Activated gamma-delta T cell (primary cell): ENCODE measurements around the gene OR6F1.
"Not testable (repeated sequence)": the region's sequence is repeated elsewhere in the genome, so short reads cannot be mapped to it uniquely, and the experiment has no call there.

Source experiments
- DNase-seq: peaks from one replicate; lab custom pipeline; 2025; lab: John Stamatoyannopoulos, UW
- total RNA-seq, 2 donors: gene quantifications; one replicate each; lab custom pipeline; 2026; lab: John Stamatoyannopoulos, UW

The OR6F1 gene
- total RNA-seq, result 0 reads per million in 2 donors

DNA sequence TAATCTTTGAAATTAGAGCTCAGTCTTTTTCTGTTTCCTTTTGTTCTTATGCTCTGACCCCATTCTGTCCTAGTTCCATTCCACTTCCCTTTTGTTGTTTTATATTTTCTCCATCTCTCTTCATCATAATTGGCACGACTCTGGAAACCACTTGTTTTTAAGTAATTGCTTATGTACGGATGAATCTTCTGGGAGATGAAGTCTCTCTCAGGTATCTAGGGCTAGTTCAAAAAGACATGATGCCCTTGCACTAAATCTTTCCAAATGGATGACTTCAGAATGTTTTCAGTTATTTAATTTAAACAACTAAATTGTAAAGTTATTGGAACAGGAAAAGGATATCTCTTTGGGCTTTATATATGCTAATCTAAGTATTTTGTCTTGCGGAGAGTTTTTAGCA, at the start of gene OR6F1:
OR6F1 (minus strand) TSS at position 101 of the 400 bp plus-strand sequence. CDS start 3,891 bp downstream, outside the sequence.
- DNase-seq, result no peak

DNA sequence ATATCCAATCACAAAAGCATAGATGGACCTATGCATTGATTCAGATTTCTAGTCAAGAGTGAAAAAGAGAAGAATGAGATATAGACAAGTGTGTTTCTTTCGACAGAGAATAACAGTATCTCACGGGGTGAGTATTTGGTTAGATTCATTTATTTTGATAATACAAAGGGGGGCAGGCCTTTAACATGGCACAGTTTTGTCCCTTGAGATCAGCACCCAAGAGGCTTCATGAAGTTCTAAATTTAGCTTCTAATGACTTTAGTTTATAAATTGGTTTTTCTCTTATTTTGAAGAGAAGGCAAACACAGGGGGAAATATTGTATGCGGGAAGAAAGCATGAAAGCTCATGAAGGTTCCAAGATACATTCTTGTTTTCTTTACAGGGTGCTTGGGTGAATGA, 44.0 kb upstream of the OR6F1 start, which contains the start of gene OR1C1:
OR1C1 (minus strand) TSS at position 101 of the 400 bp plus-strand sequence. CDS start 2,150 bp downstream, outside the sequence.
- DNase-seq, result no peak

DNA sequence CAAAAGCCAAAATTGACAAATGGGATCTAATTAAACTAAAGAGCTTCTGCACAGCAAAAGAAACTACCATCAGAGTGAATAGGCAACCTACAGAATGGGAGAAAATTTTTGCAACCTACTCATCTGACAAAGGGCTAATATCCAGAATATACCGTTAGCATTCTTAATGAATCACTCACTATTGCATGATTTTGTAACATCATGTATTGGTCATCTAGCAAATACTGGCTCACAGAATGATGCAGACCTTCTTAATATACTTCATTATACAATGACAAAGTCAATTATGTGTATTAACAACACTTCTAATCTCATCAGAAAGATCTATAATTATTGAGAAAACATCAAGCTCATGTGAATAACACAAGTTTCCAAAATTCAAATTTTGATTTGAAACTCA, 37.9 kb upstream of the OR6F1 start:
- not testable (repeated sequence) for DNase-seq

DNA sequence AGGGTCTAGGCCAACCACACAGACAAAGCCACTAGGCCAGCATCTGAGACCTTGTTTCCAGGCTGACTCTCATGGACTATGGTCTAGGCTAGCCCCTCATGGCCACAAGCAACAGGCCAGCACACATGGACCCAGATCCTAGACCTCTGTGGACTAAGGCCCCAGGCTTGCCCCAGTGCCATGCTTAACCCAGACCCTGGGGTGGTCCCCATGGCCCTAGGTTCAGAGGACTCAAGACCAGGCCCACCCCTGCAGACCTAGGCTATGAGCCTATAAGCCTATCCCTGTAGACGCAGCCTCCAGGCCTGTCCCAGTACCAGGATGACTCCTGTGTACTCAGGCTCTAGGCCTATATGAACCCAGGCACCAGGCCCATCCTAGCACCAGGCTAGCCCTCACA, 33.4 kb upstream of the OR6F1 start:
- no peak for DNase-seq

DNA sequence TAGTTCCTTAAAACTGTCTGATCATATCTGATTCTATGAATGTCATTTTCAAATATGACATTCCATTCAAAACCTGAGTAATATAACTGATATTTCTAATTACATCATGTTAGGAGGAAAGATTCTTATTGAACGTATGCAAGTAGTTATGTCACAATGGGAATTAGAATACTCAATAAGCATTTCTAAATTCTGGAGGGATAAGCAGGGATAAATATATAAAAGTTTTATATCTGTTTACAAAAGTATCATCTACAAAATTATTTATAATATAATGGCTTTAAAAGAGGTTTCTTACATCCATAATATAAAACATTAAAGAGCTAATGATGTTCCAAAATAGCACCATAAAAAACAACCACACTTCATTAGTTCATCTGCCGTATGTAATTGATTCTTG, 31.6 kb upstream of the OR6F1 start, which contains the start of gene OR14A2:
OR14A2 (minus strand) TSS at position 101 of the 400 bp plus-strand sequence.
- no peak for DNase-seq

DNA sequence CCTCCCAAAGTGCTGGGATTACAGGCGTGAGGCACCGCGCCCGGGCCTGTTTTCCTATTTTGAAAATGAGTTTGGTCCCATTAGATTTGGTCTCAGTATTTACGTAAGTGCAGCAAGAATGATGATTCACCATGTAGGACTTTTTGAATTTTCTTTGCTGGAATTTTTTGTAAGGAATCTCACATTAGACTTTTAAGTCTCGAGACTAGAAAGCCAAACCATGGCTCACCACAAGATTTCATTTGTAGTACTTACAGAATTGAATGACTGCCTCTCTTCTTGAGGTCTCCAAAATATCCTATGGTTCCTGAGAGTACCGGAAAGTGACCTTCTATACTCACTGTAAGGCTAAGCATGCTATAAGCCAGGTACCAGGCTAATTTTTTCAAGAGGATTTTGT, 31.2 kb upstream of the OR6F1 start:
- DNase-seq, result no peak

DNA sequence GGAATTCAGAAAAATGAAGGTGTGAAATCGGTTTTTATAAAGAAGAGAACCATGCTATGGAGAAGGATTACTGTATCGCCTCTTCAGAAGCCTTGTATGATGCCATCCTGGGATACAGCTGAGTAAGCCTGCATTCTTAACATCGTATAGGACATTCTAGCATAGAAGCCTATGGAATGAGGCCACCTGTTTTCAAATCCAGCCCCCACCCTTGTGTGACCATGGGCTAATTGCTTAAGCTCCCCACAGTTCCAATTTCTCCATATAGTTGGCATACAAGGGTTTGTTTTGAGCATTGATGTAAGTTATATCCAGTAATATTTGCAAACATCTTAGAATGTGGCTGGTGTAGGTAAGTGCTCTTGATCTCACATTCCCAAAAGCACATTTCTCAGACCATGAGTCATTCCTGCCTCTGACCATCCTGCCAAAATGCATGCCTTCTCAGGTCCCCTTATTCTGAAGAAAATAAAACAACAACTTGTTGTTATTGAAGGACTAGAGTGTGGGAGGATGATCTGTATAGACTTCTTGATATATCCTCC, 30.0 kb upstream of the OR6F1 start:
- no peak for DNase-seq

DNA sequence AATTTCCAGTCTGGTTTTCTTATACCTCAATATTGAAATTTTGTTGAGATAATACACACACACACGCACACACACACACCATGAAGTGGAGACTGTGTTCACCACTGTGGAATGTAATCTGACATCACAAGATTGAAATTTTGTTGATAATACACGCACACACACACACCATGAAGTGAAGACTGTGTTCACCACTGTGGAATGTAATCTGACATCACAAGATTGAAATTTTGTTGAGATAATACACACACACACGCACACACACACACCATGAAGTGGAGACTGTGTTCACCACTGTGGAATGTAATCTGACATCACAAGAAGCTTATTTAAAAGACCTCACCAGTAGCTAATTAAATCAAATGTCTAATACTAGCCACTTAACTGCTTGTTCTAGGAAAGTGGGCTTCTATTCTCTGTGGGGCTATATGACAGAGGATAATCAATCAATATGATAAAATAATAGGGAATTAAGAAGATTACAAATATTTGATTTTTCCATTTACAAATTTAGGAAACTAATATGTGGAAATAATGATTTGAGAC, 25.8 kb upstream of the OR6F1 start:
- DNase-seq, result not testable (repeated sequence)

DNA sequence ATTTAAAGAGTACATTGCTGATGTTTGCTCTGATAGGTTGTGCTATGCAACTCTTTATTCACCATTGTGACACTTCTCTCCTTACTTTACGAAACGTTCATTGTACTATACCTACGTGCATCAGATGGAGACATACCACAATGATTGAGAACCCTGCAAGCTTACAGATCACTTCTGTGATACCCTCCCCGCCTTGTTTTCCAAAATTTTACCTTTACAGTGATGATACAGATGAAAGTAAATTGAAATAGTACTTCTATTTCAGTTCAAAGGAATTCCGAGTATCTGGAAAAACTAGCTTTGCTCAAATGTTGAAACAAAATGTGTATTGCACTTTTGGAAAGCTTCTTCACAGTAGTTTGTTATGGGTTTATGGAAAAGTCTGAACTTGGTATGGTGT, 25.3 kb upstream of the OR6F1 start:
- DNase-seq, result no peak

DNA sequence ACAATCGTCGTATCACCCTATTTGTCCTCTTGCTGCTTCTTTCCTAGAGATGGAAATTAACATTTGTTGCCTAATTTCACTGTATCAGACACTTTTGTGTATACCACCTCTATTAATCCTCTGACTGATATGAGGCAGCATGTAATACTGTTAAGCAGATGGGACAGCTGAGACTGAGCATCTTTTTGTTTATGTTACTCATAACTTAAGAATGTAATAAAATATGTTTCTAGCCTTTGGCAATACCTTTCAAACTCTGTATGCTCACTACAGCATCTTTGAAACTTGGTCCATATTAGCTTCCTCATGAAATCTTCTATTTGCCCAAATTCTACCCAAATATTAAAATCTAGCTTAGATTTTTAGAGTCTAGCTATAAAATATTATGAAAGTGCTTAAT, 24.3 kb upstream of the OR6F1 start:
- no peak for DNase-seq

DNA sequence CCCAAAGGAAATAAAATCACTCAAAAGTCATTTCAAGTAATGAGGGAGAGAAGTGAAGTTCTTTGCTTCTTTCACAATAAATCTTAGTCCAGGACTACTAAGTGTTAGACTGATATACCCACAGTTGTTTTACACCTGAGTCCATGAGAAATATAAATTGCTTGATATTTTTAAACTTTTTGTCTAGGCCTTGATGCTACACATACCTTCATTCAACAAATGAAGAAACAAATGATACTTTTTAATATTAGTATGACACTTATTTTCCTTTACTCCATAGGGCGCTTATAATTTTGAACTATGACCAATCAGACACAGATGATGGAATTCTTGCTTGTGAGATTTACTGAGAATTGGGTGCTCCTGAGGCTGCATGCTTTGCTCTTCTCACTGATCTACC, 21.9 kb upstream of the OR6F1 start, which contains the start of gene OR14K1:
OR14K1 (plus strand) TSS at position 301 of the 400 bp plus-strand sequence; CDS start at position 301, 0 bp downstream.
- DNase-seq, result no peak

DNA sequence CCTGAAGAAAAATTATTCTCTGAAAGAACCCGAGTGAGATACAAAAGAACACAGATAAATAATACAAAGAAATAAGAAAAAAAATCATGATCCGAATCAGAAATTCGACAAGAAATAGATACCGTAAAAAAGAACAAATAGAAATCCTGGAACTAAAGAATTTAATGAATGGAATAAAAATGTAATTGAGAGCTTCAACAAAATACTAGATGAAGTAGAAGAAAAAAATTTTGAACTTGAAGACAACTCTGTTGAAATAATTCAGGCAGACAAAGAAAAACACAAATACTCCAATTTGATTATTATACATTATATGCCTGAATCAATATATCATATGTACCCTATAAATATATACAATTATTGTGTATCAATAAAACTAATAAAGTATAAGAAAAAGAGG, 4.8 kb upstream of the OR6F1 start:
- no peak for DNase-seq

DNA sequence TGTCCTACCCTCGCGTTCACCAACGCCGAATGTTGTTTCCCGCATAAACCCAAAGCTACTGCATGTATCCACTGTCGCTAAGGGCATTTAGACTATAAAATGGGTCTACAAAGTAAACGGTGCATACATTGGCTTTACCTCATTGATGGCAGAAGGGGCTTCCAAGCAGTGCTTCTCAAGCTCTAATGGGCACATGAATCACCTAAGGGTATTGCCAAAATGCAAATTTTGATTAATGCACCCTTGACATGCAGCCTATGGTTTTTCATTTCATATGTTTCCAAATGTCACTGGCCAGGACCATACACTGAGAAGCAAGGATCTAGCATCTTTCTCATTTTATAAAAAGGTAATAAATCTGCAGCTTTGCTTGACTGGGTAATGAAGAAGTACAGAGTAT, 2.7 kb downstream of the OR6F1 start:
- no peak for DNase-seq

DNA sequence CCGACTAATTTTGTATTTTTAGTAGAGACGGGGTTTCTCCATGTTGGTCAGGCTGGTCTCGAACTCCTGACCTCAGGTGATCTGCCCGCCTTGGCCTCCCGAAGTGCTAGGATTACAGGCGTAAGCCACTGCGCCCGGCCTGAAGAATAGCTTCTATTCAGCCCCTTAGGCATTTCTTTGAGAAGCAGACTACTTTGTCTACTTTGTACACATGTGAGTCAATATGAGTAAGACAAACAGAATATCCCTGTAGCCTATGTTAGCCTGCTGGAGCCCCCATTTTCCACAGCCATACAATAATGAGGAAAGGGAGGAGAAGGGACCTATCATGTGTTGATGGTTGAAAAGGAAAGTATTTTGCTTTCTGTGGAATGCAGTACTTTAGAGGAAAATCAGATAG, 5.8 kb downstream of the OR6F1 start:
- not testable (repeated sequence) for DNase-seq

DNA sequence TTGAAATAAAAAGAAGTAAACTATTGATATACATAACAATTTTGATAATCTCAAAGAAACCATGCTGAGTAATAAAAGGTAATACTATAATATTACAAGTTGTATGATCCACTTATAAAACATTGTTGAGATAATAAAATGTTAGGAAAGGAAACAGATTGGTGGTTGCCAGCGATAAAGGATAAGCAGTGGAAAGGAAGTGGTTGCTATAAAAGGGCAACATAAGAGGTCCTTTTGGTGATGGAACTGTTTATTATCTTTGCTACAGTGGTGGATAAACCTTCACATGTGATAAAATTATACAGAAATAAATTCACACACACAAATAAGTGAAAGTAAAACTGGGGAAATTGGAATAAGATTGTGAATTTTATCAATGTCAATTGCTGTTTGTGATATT, 15.1 kb downstream of the OR6F1 start:
- DNase-seq, result no peak

DNA sequence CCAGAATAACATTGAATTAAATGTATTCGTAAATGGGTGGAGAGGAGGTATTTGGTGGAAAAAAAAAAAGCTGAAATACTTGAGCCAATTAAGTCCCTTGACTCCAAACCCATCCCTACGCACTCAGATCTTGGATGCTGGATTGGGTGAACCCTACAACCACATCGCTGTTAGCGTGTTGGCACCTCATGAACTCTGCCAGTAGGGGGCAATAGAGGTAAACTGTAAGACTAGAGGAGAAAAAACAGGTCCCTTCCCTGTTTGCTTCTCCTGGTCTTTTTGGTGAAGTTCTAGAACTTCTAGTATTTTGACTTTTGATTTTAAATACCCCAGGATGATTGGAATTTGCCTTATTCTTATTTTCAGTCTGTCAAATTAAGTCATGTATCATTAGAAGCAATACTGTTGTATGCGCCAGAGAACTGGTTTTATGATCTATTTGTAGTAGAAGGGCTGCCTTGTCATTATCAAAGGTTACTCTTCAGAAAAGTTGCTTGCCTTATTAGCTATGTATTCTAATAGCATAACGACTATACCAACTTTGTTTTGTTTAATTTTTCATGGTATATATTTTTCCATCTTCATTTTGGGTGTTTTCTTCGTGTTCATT, 35.1 kb downstream of the OR6F1 start:
- DNase-seq, result no peak

DNA sequence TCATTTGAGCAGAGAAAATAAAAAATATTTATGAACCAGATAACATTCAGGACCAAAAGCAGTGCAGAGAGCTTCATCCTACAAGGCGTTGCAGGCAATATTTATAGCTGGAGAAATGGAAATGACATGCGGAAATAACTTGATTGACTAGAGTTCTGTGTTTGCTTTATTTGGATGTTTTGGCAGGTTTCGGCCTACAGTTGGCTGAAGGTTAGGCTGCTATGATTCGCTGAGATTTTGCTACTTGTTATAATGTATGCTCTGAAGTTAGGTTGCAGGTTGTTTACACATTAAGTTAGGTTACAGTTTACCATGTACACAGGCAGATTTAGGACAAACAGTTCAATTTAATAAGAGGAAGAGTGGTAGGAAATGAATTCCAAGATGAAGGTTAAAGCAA, 36.3 kb downstream of the OR6F1 start:
- DNase-seq, result no peak

DNA sequence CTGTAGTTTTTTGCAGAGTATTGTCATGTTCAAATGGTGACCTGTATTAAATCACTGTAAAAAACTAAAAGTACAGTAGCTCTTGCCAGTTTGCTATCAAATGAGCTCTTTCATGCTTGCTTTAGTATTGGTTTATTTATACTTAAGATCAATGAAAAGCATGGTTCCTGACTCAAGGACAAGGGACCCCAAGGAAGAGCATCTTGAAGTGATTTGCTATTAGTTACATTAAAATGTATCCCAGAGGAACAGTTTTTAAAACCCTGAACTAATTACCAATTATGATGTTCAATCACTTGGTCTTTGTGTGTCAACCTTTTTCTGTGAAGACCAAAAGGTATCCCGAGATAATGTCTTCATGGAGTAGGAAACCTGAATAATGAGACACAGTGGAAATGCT, 36.8 kb downstream of the OR6F1 start, which contains the start of gene OR13G1:
OR13G1 (minus strand) TSS at position 101 of the 400 bp plus-strand sequence. CDS start 6,698 bp downstream, outside the sequence.
- DNase-seq, result no peak

DNA sequence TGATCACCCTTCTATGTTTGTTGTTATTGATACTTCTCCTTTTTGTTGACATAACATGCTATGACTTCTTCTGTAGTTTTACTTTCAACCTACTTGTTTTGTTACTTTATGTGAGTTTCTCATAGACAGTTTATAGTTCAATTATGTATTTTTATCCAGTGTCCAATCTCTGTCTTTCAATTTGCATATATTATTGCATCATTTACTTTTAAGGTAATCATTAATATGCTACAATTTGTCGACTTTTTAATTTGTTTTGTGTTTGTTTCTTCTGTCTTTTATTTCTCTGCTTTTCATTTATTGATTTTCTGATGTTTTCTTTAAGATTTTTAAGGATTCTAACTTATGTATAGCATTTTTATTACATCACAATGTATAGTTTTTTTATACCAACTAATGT, 47.2 kb downstream of the OR6F1 start:
- no peak for DNase-seq
